ENCODE results near the gene CWH43.
"Not testable (repeated sequence)": the region's sequence is repeated elsewhere in the genome, so short reads cannot be mapped to it uniquely, and the experiment has no call there.

The CWH43 gene

DNA sequence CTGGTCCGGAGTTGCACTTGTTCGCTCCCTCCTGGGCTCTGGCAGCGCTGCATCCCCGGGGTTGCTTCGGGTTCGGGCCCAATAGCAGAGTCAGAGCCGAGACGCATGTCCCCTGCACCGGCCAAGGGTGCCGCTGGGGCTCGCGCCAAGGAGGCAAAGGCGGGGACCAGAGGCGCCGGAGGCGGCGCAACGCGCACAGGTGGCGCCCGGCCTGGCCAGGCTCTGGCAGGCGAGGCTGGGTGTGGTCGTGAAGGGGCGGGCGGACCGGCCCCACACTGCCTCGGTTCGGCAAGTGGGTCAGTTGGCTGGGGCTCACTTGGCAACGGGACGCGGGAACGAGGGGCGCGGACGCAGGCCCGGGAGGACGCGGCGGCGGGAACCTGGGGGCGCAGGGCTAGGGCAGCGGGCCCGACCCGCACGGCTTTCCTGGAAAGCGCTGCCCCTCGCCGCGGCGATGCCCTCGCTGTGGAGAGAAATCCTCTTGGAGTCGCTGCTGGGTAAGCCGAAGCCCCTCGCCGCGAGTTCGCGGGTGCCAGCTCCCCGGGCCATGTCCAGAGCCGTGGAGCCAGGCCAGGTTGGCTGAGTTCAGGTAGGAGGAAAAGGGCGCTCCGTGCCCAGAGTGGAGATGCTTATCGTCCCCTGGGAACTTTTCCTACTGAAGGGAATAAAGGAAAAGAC is at the start of gene CWH43:
Gene CWH43 (plus strand): TSS at position 300 of the 678 bp plus-strand sequence. CDS start 155 bp downstream, at position 455.
- no peak for DNase-seq
- no peak for ATAC-seq

GRCh38 chr4:48937033-48937432 is 49.0 kb upstream of the CWH43 start:
- DNase-seq: no peak
- no peak for ATAC-seq

GRCh38 chr4:48938831-48939230 is 47.2 kb upstream of the CWH43 start:
- ATAC-seq: no peak
- no peak for DNase-seq

GRCh38 chr4:48939785-48940184 is 46.3 kb upstream of the CWH43 start:
- DNase-seq: no peak
- no peak for ATAC-seq

- ATAC-seq (no peak), DNase-seq (peak; percentile 10)
These were observed 42.7 kb upstream of the CWH43 start for GRCh38 chr4:48943387-48943786.

- DNase-seq: no peak
- ATAC-seq: no peak
These were observed 41.8 kb upstream of the CWH43 start for GRCh38 chr4:48944252-48944651.

DNA sequence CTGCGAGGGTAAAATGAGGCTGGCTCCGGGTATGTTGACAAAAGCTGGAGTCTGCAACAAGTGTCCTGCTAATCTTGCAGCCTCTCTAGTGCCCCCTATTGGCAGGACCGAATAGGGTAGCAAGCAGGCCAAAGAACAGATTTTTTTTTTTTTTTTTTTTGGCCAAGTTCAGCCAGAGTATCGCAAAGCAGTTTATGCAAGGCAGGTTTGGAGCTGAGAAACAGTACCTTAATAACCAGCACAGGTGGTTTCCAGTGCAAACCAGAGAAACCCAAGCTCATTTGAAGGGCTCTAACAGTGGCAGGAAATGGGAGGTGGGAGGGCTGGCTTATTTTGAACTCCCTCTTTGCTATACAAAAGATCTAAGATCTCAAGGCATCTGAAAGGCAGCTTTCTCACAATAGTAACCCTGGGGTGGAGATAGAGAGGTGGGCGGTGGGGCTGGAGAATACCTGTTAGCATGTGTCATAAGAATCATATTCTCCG is 41.3 kb upstream of the CWH43 start:
- DNase-seq: peak; percentile 63
- no peak for ATAC-seq

DNA sequence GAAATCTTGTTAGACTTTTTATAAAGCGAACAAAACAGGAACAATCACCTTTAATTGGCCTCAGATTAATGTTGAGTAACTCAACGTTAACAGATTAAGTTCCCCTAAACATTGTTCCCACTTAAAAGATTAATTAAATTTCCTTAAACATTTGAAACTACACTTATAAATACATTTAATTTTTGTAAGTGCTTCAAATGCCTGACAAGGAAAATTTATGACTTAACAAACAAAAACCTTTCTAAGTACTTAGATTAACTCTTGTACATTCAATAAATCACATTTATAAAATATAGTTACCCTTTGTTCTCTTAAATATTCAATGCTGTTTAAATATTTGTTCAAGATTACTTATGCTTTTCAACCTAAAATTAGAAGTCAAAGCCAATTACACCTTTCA is 40.1 kb upstream of the CWH43 start:
- ATAC-seq (no peak), DNase-seq (no peak)

- no peak for ATAC-seq
- DNase-seq: no peak
These were observed 38.3 kb upstream of the CWH43 start for GRCh38 chr4:48947731-48948130.

DNA sequence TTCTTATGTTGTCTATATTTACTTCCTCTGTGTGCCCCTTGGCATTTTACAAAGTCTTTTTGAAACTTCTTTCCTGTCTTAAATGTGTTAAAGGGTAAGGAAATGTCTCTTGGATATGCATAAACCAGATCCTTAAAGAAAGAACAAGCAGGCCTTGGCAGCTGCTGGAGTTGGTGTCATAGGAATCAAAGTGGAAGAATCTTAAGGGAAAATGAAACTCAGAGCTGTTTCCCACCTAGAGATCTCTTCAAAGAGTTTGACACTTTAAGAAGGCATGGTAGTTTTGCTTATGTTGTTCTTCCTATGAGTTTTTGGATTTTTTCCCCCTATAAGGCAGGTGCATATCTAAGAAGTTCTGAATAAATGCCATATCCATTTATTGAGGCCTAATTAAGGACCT is 37.0 kb upstream of the CWH43 start:
- no peak for ATAC-seq
- no peak for DNase-seq

DNA sequence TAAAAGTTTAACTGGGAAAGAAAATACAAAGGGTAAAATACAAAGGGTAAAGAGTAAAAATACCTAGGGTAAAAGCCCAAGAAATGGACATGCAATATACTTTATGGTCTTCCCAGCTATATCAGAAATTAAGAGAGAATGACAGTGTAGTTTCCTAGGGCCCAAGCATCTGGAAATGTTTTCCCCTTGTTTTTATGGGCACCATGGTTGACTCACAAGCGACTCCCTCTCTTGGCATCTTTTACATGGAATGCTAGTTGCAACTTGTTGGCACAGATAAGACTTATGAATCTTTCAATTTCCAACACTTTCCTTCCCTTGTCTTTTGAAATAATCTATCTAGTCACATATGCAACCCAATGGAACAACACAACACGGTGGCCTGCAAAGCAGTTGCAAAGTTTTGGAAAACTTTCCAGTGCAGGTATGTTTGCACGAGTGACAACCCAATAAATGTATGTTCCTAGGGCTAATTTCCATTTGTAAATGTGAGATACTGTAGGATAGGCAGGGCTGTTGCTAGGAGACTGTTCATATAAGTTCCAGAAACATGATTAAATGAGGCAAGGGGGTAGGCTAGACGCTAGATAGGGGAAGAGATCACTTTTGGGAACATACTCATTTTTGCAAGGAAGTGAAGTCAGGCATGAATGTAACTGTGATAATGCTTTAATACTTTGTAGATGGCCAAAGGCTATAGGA is 36.4 kb upstream of the CWH43 start:
- DNase-seq (no peak), ATAC-seq (no peak)

DNA sequence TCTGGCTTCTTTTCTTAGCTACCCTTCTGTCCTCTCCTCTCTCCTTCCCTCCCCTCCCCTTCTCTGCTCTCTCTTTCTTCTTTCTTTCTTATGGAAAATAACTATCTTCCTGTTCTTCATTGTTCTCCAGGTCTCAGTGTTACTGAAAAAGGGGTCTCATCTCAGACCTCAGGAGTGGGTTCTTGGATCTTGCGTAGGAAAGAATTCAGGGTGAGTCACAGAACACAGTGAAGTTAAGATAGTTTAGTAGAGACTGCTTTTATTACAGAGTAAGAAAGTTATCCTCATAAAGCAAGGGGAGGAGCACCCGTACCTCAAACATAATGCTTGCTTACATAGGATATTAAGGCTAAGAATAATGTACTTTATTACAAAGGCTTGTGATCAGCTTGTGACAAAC is 31.8 kb upstream of the CWH43 start:
- DNase-seq: no peak
- ATAC-seq: no peak

- not testable (repeated sequence) for ATAC-seq, DNase-seq
These were observed 28.7 kb upstream of the CWH43 start for GRCh38 chr4:48957366-48957765.

- no peak for ATAC-seq
- DNase-seq: no peak
These were observed 27.5 kb upstream of the CWH43 start for GRCh38 chr4:48958582-48958981.

DNA sequence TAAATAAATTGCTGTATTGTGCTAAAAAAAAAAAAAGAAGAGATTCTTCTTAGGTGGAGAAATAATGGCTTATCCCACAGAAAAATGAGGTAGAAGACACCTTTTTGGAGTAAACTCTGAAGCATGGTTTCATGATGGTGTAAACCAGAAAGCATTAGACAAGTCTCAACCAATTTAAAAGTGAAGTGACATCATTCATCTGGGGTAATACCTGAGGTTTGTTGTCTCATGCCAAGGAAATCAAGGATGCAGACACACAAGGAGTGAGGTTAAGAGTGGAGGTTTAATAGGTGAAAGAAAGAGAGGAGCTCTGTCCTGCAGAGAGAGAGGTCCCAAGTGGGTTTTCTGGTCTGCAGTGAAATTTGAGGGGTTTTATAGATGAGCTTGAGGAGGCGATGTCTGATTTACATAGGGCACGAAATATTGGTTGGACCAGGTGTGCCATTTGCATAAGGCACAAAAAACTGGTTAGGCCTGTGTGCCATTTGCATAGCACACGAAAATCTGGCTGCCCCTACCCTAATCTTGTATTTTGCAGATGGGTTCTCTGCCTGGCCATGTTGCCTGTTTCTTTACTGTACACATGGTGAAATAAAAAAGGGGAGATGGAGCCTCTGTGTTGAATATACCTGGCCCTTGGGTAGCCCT is 25.0 kb upstream of the CWH43 start:
- DNase-seq: no peak
- no peak for ATAC-seq

DNA sequence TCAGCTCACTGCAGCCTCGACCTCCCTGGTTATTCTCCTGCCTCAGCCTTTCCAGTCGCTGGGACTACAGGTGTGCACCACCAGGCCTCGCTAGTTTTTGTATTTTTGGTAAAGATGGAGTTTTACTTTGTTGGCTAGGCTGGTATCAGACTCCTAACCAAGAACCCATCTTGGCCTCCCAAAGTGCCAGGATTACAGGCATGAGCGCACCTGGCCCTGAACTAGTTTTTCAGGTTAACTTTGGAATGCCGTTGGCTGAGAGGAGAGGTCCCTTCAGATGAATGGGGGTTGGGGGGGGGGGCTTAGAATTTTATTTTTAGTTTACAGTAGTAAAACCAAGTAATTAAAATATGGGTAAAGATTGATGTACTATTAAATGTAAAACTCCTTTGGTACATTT is 23.4 kb upstream of the CWH43 start:
- ATAC-seq: no peak
- DNase-seq: no peak

DNA sequence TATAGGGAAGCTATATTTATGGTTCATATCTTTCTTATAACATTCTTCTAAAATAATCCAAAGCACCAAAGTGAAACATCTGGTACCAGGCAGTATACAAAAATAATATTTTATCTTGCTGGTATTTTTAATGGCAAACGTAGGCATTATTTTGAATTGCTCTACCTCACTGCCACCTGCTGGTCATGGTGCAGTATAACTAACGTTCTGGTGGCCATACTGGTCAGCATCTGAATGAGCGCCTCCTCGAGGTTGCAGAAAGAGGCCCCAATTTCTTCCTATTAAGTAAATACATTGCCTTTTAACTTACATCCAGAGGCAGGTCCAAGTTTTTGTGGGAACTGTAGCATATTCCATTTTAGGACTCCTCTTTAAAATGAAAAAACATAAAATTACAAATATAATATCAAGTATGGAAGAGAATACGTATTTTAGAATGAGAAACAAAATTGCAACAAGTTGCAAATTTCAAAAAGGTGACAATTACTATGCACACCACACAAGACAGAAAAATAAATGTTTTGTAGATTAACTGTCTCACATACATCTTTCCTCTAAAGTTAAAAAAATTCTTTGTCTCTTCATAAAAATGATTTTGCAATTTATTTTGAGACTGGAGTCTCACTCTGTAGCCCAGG is 22.9 kb upstream of the CWH43 start:
- ATAC-seq: peak; percentile 80
- DNase-seq: peak; percentile 78

GRCh38 chr4:48967101-48967500 is 19.0 kb upstream of the CWH43 start:
- DNase-seq: no peak
- no peak for ATAC-seq

DNA sequence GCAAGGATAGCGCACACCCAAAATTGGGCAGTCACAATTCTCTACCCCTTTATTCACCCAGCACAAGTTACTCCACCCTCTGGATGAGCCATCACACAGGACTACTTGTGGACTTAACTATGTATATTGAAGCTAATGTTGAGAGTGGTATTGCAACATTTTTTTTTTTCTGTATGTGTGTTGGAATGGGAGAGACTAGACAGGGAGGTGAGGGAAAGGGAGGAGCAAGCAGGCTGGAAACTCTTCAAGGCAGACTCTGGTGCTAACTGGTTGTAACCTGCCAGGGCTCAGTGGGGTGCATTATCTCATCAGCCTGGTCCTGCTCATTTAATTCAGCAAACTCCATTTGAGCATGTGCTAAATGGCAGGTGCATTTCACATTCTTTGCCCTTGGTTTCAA is 18.4 kb upstream of the CWH43 start:
- no peak for ATAC-seq
- no peak for DNase-seq

DNA sequence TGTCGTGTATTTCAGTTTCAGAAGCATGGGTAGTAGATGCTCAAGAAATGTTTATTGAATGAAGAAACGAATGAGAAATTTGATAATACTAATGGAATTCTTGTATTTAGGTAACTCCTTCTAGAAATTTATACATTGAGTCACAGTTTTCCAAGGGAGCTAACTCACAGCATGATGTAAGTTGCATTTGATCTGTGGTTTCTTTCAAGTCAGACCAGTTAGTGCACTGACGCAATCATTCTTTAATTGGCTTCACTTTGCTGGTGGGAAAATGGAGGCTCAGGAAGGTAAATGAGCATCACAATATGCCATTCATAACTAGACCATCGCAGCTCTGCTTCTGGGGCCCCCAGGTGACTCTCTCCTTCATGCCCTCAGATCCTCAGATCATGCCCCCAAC is 17.3 kb upstream of the CWH43 start:
- DNase-seq (no peak), ATAC-seq (no peak)

- DNase-seq: peak; percentile 19
- ATAC-seq: peak; percentile 75
These were observed 15.6 kb upstream of the CWH43 start for GRCh38 chr4:48970471-48970921.

DNA sequence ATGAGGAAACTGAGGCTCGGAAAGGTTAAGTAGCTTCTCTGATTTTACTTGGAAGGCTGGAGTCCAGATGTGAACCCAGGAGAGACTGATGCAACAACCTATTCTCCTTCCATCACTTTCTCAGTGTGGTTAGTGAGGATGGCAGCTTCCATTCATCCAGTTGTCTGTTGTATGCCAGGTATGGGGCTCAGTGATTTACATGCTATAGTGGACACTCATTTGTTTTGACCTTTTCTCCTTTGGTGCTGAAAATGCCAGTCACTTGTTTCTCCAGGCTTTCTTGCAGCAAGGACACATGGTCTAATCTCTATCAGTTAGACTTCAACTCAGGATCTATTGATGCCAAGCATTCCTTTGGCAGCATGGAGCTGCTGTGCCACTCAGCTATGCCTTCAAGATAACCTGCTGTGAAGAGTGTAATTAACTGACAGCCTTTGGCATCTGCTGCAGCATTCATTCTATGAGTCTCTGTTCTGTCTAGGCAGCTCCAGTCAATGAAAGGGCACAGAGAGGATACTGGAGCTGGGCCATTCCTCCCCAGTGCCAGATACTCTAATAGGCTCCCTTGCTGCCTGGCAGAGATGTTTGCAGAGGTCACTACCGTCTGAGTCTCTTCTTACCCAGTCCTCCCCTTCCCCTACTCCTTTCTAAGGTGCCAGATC is 11.0 kb upstream of the CWH43 start:
- DNase-seq: no peak

More for the DNA sequence above, 11.0 kb upstream of the CWH43 start:
- no peak for ATAC-seq

Measured in stimulated activated naive CD8-positive, alpha-beta T cell treated with anti-CD3 and anti-CD28 coated beads, Interleukin-15, Interleukin-2, amounts not matched to agents 100 U/mL and 50 U/mL, for 24 hours (primary cell).